Measurements from ENCODE around the gene DVL3. TPM values are rescaled to one million over a fixed set of nuclear protein-coding genes. Genes with fewer than 3 reads are reported as not detected.

DVL3 gene
- polyA plus RNA-seq, 1 donor (not counting 4 experiments of a cell fraction or from before 2014, with no cell fraction given): 18.5 TPM

- H3K36me3 ChIP-seq (ENCODE audit: control insufficient read depth in 2 of 2, extremely low read depth in 1 of 2, insufficient read depth in 2 of 2, low read length in 2 of 2): no peaks in the 10 kb centered on the region
- H3K27ac ChIP-seq (ENCODE audit: control insufficient read depth, insufficient read depth, low read length): no peak overlapping the region
- no peak overlapping the region for H3K9ac ChIP-seq (ENCODE audit: control insufficient read depth, extremely low read depth, insufficient read depth, low read length)
- no peak overlapping the region for H2AFZ ChIP-seq (ENCODE audit: control insufficient read depth, low read length)
- no peaks in the 10 kb centered on the region for H3K9me1 ChIP-seq (ENCODE audit: control insufficient read depth, extremely low read depth, insufficient read depth, low read length)
- no peaks in the 10 kb centered on the region for H4K20me1 ChIP-seq (ENCODE audit: control insufficient read depth, extremely low read depth, insufficient read depth, low read length)
- H3K27me3 ChIP-seq (ENCODE audit: control insufficient read depth, extremely low read depth, insufficient read depth, low read length): peaks cover 5% of the 10 kb centered on the region
- H3K9me3 ChIP-seq (ENCODE audit: control insufficient read depth, low read depth, low read length): no peaks in the 10 kb centered on the region
- dilution Hi-C loops (cut with MboI; ENCODE audit: extremely low pct_ligation_motif_present, low sequenced_read_pairs): no loop called here
- H3K4me2 ChIP-seq (ENCODE audit: control insufficient read depth, extremely low read depth, insufficient read depth, low read depth, low read length): no peak overlapping the region
- no peaks in the 10 kb centered on the region for H3K4me1 ChIP-seq (ENCODE audit: control insufficient read depth, extremely low read depth, insufficient read depth, low read length)
- TF ChIP-seq CTCF (optimal IDR thresholded peaks at IDR 0.05 in 1 of 3, IDR thresholded peaks at IDR 0.05 in 1 of 3, conservative IDR thresholded peaks at IDR 0.05 in 1 of 3; ENCODE audit: extremely low read depth in 1 of 3, insufficient read depth in 2 of 3, low read length in 3 of 3) (no peak), EZH2 (IDR thresholded peaks at IDR 0.05; ENCODE audit: low read length) (no peak)
- no peak for DNase-seq (ENCODE audit: low read depth, low spot score)
- H3K4me3 ChIP-seq (ENCODE audit: control insufficient read depth in 2 of 3, extremely low read depth in 1 of 3, insufficient read depth in 2 of 3, low read depth in 1 of 3, low read length in 3 of 3): no peak overlapping the region
- H3K79me2 ChIP-seq (ENCODE audit: control insufficient read depth, insufficient read depth, low read length): no peaks in the 10 kb centered on the region
- no peak for FAIRE-seq
Measured at GRCh38 chr3:184222521-184222920, 67.3 kb downstream of the DVL3 start.

Other genes starting within 250 kb of the DVL3 start
- gene ABCC5, start 137.5 kb upstream of the DVL3 start, polyA plus RNA-seq: 22.3 to 30.3 TPM (median 28.7 TPM) in 3 replicates
- gene HTR3D, start 123.6 kb upstream of the DVL3 start, polyA plus RNA-seq: not detected in 3 replicates
- not detected in 3 replicates for gene HTR3C, start 102.3 kb upstream of the DVL3 start, polyA plus RNA-seq
- gene HTR3E, start 58.3 kb upstream of the DVL3 start, polyA plus RNA-seq: not detected in 3 replicates
- 31.9 to 37.9 TPM (median 33.7 TPM) in 3 replicates for gene EIF2B5, start 20.0 kb upstream of the DVL3 start, polyA plus RNA-seq
- gene AP2M1, start 19.5 kb downstream of the DVL3 start, polyA plus RNA-seq: 431 to 520 TPM (median 443 TPM) in 3 replicates
- gene ABCF3, start 30.8 kb downstream of the DVL3 start, polyA plus RNA-seq: 39.2 to 53.8 TPM (median 43.5 TPM) in 3 replicates
- not detected in 3 replicates for gene VWA5B2, start 74.2 kb downstream of the DVL3 start, polyA plus RNA-seq
- 44.4 to 49.6 TPM (median 48.2 TPM) in 3 replicates for gene ALG3, start 93.6 kb downstream of the DVL3 start, polyA plus RNA-seq
- 10.8 to 18.6 TPM (median 13.2 TPM) in 3 replicates for gene EEF1AKMT4, start 94.3 kb downstream of the DVL3 start, polyA plus RNA-seq
- 0.06 to 0.29 TPM (median 0.18 TPM) in 3 replicates for gene CAMK2N2, start 106.2 kb downstream of the DVL3 start, polyA plus RNA-seq
- gene ECE2, start 120.6 kb downstream of the DVL3 start, polyA plus RNA-seq: not detected in 3 replicates
- gene PSMD2, start 143.9 kb downstream of the DVL3 start, polyA plus RNA-seq: 515 to 703 TPM (median 593 TPM) in 3 replicates
- 217 to 467 TPM (median 225 TPM) in 3 replicates for gene EIF4G1, start 159.2 kb downstream of the DVL3 start, polyA plus RNA-seq
- 10.8 to 17.4 TPM (median 12.1 TPM) in 3 replicates for gene FAM131A, start 182.2 kb downstream of the DVL3 start, polyA plus RNA-seq
- 3.1 to 3.3 TPM (median 3.2 TPM) in 3 replicates for gene CLCN2, start 206.2 kb downstream of the DVL3 start, polyA plus RNA-seq
- gene POLR2H, start 206.3 kb downstream of the DVL3 start, polyA plus RNA-seq: 132 to 202 TPM (median 135 TPM) in 3 replicates
- not detected in 3 replicates for gene THPO, start 222.8 kb downstream of the DVL3 start, polyA plus RNA-seq
- not detected in 3 replicates for gene CHRD, start 224.7 kb downstream of the DVL3 start, polyA plus RNA-seq